Endothelial cell (in vitro differentiated cells): ENCODE results near the gene SHISAL2B. TPM values are rescaled to one million over a fixed set of nuclear protein-coding genes. Genes with fewer than 3 reads are reported as not detected.

Source experiments
- DNase-seq: peaks from one replicate; pipeline ENCODE4 v3.0.0; 2021; ENCODE audit warnings: low spot score
- H3K27ac Mint-ChIP-seq: one replicate; pipeline ENCODE4 v1.8.0; 2021; ENCODE audit warnings: mixed read lengths, inconsistent platforms; ENCODE audit not compliant: unreplicated experiment
- H3K27me3 Mint-ChIP-seq: one replicate; pipeline ENCODE4 v1.8.0; 2021; ENCODE audit warnings: mild to moderate bottlenecking, moderate library complexity, mixed read lengths, inconsistent platforms; ENCODE audit not compliant: unreplicated experiment
- H3K36me3 Mint-ChIP-seq: one replicate; pipeline ENCODE4 v1.8.0; 2021; ENCODE audit warnings: mild to moderate bottlenecking, low read depth, mixed read lengths, inconsistent platforms; ENCODE audit not compliant: unreplicated experiment
- H3K4me1 Mint-ChIP-seq: one replicate; pipeline ENCODE4 v1.8.0; 2021; ENCODE audit warnings: mild to moderate bottlenecking, mixed read lengths, inconsistent platforms; ENCODE audit not compliant: unreplicated experiment
- H3K4me3 Mint-ChIP-seq: one replicate; pipeline ENCODE4 v1.8.0; 2021; ENCODE audit warnings: mild to moderate bottlenecking, mixed read lengths, inconsistent platforms; ENCODE audit not compliant: unreplicated experiment
- H3K9me3 Mint-ChIP-seq: one replicate; pipeline ENCODE4 v1.8.0; 2021; ENCODE audit warnings: mixed read lengths, inconsistent platforms; ENCODE audit not compliant: unreplicated experiment
- total RNA-seq: library from RNA; stranded (reverse); fragmentation: NEBNext Ultra II Directional; extraction: Animal tissue kit (Norgen Biotek cat#: 25700); gene quantifications from one replicate; pipeline ENCODE4 v1.2.1, GENCODE V29; 2021; ENCODE audit not compliant: unreplicated experiment
- TF ChIP-seq, protein P1 (sequence below): fragments of 200-600 bp; sonication (generic); IDR thresholded peaks from one replicate; pipeline ENCODE4 v1.5.0; 2021; ENCODE audit warnings: antibody characterized with exemption; ENCODE audit not compliant: unreplicated experiment

The SHISAL2B gene
- total RNA-seq, 1 donor from 2014 or later, result 1.4 TPM

DNA sequence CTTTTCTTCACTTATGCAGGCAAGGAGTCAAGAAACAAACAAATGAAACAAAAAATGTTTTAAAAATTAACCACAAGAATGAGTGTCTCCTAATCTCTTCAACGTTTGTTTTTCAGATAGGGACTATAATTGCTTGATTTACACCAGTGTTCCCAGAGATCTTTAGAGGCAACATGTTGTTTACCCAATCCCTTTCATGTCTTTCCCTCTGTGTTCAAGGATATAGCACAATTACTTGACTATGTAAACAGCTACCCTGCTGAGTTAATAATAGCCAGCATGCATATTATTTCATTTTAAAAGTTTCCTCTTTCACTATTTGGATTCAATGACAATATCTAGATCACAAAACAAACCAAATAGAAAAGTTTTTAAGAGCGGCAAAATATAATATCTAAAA lies 25.1 kb upstream of the SHISAL2B start:
- Mint-ChIP-seq H3K4me1 (no peaks in the 10 kb centered on the region), H3K4me3 (no peak overlapping the region), H3K36me3 (no peaks in the 10 kb centered on the region), H3K9me3 (no peaks in the 10 kb centered on the region), H3K27me3 (no peaks in the 10 kb centered on the region), H3K27ac (no peak overlapping the region)
- TF ChIP-seq, protein P1, sequence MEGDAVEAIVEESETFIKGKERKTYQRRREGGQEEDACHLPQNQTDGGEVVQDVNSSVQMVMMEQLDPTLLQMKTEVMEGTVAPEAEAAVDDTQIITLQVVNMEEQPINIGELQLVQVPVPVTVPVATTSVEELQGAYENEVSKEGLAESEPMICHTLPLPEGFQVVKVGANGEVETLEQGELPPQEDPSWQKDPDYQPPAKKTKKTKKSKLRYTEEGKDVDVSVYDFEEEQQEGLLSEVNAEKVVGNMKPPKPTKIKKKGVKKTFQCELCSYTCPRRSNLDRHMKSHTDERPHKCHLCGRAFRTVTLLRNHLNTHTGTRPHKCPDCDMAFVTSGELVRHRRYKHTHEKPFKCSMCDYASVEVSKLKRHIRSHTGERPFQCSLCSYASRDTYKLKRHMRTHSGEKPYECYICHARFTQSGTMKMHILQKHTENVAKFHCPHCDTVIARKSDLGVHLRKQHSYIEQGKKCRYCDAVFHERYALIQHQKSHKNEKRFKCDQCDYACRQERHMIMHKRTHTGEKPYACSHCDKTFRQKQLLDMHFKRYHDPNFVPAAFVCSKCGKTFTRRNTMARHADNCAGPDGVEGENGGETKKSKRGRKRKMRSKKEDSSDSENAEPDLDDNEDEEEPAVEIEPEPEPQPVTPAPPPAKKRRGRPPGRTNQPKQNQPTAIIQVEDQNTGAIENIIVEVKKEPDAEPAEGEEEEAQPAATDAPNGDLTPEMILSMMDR, result no peak
- no peak for DNase-seq

DNA sequence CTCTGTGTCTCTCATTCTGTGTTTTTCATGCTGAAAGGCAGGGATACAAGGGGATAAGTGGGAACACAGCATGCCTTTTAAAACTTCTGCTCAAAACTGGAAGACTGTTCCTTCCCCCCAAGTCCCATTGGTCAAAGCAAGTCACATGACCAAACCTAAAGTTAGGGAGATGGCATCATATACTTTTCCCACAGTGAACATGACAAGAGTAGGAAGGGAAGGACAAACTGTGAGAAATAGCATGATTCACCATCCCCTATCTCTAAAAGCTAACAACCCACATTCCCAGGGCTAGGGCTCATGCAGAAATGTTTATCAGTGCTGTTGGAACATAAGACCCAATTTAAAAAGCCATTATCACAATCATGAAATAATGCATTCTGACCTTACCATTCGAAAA lies 24.2 kb upstream of the SHISAL2B start:
- TF ChIP-seq, protein P1, result no peak
- no peak for DNase-seq

DNA sequence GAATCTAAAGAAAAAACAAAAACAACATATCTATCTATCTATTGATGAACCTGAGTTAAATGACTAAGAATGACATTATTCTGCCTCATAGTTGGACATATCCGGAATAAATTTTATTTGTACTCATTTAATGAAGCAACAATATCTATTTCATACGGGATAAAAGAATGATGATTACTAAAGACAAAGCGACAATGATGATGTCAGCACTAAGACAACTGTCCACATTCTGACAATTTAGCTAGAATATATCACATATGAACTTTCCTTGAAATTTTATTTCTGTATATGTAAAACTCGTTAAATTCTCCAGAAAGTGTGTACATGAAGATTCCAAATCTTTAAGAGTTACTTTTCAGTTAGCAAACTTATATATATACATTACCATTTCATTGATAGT lies 23.2 kb upstream of the SHISAL2B start:
- Mint-ChIP-seq H3K27me3 (no peaks in the 10 kb centered on the region), H3K4me1 (no peaks in the 10 kb centered on the region), H3K27ac (no peak overlapping the region), H3K36me3 (no peaks in the 10 kb centered on the region), H3K9me3 (no peaks in the 10 kb centered on the region), H3K4me3 (no peak overlapping the region)
- TF ChIP-seq, protein P1, result no peak
- no peak for DNase-seq

More for the DNA sequence above, 24.2 kb upstream of the SHISAL2B start:
- no peak overlapping the region for H3K27ac Mint-ChIP-seq
- no peak overlapping the region for H3K4me3 Mint-ChIP-seq
- no peaks in the 10 kb centered on the region for H3K27me3 Mint-ChIP-seq
- H3K4me1 Mint-ChIP-seq, result no peaks in the 10 kb centered on the region
- H3K36me3 Mint-ChIP-seq, result no peaks in the 10 kb centered on the region
- no peaks in the 10 kb centered on the region for H3K9me3 Mint-ChIP-seq

DNA sequence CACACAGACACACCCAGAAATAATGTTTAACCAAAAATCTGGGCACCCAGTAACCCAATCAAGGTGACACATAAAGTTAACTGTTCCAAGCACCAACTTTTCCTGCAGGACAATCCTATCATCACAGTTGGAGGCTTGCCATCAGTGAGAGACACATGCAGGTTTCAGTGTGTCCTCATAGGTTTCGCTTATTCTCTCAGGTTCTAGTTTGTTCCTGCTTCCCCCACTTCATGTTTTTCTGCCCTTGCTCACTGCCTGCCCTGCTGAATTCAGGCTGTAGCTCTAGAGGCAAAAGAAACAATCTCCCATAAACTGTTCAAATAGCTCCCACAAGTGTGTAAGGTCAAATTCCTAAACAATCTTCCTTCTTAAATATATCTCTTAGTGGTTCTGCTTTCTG lies 20.0 kb upstream of the SHISAL2B start:
- Mint-ChIP-seq H3K4me3 (no peak overlapping the region), H3K4me1 (no peaks in the 10 kb centered on the region), H3K36me3 (no peaks in the 10 kb centered on the region), H3K27me3 (no peaks in the 10 kb centered on the region), H3K27ac (no peak overlapping the region), H3K9me3 (no peaks in the 10 kb centered on the region)
- DNase-seq, result no peak
- TF ChIP-seq, protein P1, result no peak

DNA sequence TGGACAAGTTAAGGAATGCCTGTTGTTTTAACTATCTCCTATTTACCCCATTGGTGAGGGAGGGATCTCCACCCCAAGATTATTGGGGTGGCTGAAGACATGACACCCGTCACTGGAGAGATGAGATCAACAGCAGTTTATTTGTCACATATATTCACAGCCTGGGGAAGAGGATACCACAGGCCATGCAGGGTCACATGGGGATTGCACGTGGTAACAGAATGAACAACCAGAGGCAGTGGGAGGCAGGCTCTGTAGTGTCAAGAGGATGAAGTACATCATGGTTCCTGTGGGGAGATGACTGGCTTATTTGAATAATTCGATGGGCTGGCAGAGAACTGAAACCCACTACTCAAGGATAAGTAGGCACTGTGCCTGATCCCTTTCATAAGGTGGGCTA lies 18.6 kb upstream of the SHISAL2B start:
- Mint-ChIP-seq H3K36me3 (no peaks in the 10 kb centered on the region), H3K9me3 (no peaks in the 10 kb centered on the region), H3K27me3 (no peaks in the 10 kb centered on the region), H3K4me1 (no peaks in the 10 kb centered on the region), H3K4me3 (no peak overlapping the region), H3K27ac (no peak overlapping the region)
- no peak for DNase-seq
- TF ChIP-seq, protein P1, result no peak
